Stimulated activated CD4-positive, alpha-beta T cell treated with anti-CD3 and anti-CD28 coated beads, Interleukin-2, amount 100 ng/mL, for 24 hours (primary cell): ENCODE measurements around the gene FGD5.
A peak's percentile ranks its signal among the peaks of the same experiment; 100 is the strongest.
"Not testable (repeated sequence)": the region's sequence is repeated elsewhere in the genome, so short reads cannot be mapped to it uniquely, and the experiment has no call there.

Source experiments
- DNase-seq, 2 donors: peaks; one replicate each; pipeline ENCODE4 v3.0.0-alpha.2; 2020

Gene FGD5

DNA sequence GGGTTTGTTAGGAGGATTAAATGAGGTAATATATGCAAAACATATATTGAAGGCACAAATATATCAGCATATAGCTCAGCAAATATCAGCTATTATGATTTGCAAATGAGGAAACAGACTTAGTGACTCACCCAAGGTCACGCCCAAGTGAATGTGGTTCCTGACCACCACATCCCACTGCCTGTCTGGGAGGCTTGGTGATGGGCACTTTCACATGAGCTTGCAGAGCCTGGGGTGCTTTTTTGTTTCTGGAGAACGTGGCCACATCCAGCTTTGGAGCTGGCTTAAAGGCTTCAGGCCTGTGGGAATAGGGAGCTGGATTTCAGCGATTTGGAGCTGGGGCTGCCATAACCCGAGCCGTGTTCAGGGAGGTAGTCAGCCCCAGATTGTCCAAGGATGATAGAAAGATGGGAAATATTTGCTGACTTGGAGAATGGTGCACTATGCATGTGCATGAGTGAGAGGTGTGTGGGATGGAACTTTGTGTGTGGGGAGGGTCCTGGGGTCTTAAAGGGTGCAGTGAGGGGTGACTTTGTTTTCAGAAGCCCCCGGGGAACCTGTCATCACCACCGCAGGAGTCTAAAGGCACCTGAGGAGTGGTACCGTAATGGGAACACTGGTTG is 12.0 kb upstream of the FGD5 start:
- DNase-seq = peak in 1 of 2 donors; percentile 9

DNA sequence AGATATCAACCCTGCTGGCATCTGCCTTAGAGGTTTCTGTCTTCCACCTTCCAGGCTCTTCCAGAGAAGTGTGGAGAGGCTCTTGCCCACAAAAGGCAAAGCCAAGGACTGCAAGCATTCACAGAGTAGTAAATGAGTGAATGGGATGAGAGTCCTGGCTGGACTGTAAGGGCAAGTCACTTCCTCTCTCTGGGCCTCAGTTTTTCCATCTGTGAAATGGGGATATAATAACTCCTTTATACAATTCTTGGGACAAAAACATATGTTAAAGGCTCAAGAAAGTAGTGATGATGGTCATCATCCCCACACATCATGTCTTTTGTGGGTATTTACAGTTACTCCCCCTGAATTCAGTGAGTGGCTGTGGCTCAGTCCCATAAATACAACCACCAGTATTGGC is 10.7 kb upstream of the FGD5 start:
- no peak for DNase-seq

GRCh38 chr3:14808502-14809266 is 10.1 kb upstream of the FGD5 start:
- DNase-seq = no peak

DNA sequence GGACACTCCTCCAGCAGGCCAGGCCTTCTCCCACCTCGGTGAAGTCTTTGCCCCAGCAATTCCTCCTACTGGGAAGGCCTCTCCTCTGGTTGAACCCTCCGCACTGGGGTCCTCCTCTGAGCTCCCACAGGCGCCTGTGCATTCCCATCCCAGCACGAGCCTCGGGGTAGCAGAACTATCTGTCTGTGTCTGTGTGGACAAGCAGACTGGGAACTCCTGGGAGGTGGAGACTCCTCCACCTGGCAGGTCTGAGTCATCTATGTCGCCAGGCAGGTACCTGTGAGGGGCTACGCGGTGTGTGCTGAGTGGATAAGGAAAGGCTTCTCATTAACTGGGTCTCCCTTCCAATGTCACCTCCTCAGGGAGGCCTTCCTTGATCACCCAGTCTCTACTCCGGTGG is 9.2 kb upstream of the FGD5 start:
- DNase-seq = not testable (repeated sequence)

- no peak for DNase-seq
Observed at GRCh38 chr3:14810070-14810791, 8.5 kb upstream of the FGD5 start.

- DNase-seq = no peak
Observed at GRCh38 chr3:14810801-14811661, 7.7 kb upstream of the FGD5 start.

DNA sequence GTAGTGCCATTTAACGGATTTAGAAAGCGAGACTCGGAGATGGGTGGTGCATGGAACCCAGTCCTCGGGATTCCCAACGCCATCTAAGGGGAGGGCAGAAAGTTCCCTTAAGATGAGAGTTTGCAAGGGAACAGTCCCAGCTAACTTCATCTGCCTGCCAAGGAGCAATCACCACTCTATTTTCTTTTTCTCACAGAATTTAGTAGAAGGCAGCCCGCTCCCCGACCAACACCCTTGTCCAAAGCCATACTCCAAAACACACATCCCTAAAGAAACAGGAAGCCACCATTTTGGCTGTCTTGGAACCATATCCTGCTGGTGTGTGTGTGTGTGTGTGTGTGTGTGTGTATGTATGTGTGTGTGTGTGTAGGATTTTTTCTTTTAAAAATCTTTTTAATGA is 7.1 kb upstream of the FGD5 start:
- DNase-seq = no peak

DNA sequence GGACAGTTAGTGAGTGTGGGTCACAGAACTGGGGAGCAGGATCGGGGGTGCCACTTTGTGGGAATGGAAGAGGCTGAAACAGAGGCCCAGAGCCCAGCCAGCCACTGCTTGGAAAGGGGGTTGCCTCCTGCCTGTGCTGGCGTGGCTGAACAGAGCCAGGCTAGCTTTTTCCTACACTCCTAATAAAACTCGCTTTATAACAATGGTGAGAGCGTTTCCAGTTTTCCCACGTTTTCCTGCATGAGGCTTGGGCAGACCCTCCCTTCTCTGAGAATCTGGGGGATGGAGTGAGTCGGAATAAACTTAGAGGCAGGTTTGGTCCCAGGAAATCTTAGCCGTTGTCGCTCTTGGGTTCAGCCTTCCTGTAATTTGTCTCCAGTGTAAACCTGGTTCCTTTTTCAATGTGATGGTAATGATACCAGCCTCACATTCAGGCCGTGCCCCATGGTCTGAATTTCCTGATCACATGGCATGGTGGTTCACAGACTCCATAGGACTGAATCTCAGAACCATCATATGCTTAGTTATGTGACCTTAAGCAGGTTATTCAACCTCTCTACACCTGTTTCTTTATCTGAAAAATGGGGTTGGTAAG is 6.5 kb upstream of the FGD5 start:
- no peak for DNase-seq

DNA sequence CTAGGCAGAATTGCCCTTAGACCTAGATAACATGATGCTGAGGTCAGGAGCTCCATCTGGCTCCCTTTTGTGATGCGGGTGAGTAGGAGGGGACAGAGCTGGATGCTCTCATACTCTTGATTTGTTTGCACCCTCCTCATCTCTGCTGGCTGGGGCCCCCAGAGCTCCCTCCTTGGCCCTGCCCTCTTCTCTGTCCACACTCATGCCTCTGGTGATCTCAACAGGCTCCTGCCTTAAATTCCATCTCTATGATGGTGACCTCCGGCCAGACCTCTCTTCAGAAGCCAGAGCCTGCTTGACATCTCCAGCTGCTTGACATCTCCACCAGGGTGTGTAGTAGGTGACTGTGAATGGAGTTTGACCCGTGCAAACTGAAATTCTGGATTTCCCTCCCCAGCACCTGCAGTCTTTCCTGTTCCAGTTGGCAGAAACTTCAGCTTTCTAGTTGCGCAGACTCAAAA is 4.3 kb upstream of the FGD5 start:
- DNase-seq = no peak

DNA sequence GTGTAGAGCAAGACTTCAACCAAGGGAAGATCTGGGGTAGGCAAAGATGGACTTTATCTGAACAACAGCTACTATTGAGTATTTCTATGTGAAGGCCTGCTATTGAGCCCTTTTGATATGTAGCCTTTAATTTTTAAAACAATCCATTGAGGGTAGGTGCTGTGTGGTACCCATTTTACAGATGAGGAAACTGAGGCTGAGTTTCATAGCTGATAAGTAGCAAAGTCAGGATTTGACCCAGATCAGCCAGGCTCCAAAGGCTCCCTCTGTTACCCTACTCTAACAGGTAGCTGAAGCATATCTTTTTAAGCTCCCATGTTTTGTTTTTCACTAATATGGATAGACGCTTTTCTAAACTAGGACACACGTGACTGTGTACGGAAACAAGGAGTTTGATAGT is 2.4 kb upstream of the FGD5 start:
- DNase-seq = no peak

- no peak for DNase-seq
Observed at GRCh38 chr3:14819671-14820070, 909 bp downstream of the FGD5 start.

- no peak for DNase-seq
Observed at GRCh38 chr3:14820156-14820555, 1.4 kb downstream of the FGD5 start.

DNA sequence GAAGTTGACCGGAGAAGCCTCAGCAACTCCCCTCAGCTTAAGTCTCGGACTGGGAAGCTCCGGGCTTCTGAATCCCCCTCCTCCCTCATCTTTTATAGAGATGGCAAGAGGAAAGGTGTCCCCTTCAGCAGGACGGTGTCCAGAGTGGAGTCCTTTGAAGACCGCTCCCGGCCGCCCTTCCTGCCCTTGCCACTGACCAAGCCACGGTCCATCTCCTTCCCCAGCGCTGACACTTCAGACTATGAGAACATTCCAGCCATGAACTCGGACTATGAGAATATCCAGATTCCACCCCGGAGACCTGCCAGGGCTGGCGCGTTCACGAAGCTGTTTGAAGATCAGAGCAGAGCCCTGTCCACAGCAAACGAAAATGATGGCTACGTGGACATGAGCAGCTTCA is 2.4 kb downstream of the FGD5 start:
- no peak for DNase-seq

DNA sequence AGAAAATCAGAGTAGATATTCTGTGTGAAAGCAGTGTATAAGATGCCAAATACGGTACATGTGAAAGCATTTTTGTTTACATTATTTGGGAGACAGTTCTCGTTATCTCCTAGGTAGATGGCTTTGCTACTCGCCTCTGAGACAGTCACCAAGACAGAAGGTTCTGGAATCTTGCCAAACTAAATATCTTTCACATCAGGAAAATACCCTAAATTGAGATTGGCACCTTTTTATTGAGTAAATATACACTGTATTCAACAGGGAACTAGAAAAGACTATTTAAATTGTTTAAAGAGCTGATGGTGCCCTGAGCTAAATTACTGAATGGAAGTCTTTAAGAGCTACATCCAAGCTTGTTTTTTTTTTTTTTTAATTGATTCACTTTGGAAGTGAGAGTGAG is 3.4 kb downstream of the FGD5 start:
- DNase-seq = no peak

DNA sequence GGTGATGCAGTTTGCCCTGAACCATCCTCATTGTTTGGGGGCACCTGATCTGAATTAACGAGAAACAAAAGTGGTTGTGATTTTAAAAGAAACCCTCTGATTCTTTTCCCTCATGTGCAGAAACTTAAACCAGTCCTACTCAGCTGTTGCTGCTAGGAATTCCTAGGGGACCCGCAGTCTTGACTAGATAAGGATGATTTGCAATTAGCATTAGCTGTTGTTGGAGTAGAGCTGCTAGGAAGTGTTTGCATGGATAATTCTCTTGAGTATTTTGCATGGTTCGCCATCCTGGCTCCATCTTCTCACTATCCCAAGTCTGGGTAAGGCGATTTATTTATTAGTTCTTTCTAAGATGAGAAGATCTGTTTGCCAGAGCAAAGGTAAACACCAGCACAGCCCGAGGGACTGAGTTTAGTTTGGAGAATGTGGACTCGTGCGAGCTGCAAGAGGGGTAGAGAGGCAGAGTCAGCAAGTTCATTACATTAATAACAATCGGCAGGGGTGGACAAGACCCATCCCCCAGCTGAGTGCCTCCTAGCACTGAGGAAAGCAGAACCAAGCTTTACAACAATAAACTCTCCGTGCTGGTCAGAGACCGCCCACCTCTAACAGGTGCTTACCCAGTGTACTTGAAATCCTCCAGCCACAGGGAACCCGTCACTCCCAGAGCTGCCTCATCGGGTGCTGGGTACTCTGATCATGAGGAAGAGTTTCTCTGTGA is 4.1 kb downstream of the FGD5 start:
- DNase-seq = no peak

DNA sequence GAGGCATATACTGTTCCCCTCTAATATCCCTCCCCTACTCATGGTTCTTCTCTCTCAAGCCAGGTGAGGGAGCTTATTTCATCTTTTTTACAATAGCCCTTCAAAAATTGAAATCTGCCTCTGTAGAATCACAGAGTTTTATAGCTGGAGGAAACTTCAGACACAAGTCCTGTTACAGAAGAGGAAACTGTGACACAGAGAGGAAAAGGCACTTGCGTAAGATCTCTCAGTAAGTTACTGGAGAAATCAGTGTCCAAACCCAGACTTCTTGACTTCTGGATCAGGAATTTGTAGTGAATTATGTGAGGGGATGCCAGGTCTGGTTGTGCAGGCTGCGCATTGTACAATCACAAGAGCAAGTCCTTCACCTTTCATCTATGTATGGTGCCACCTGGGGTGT is 4.6 kb downstream of the FGD5 start:
- DNase-seq = no peak

- DNase-seq = no peak
Observed at GRCh38 chr3:14823910-14824629, 5.3 kb downstream of the FGD5 start.

DNA sequence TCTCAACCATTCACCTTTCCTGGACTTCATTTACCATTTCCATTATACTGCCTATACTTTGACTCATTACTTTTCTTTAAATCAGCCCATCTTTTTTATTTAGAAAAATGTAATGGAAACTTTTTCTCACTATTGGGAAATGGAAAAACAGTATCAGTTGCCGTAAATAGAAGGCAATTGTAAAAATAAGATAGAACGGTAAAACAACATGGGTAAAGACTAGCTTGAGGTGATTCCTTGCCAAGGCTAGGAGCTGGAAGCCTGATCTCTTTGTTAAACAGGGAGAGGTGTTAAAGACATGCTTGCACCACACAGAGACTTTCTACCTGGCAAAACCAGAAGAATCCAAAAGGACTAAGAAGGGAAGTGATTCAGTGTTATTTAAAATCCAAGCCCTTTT is 5.9 kb downstream of the FGD5 start:
- no peak for DNase-seq

- DNase-seq = no peak
Observed at GRCh38 chr3:14826069-14826468, 7.3 kb downstream of the FGD5 start.

DNA sequence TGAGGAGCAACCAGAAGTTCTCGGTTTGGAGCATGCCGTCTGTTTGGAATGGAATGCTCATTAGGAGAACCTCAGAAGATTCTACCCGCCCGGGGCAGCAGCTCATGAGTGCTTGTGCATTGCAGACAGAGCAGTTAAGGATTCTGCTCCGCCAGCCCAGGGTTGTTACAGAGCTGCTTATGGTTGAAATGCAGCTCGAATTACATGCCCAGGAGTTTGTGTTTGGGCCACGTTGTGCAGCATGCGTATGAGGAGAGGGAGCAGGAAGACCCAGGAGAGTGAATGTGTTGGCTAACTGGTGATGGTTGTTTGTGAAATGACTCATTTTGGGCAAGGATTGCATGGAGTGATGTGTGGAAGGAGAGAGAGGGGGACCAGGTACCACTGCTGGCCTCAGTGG is 9.0 kb downstream of the FGD5 start:
- no peak for DNase-seq

GRCh38 chr3:14829811-14830210 is 11.0 kb downstream of the FGD5 start:
- no peak for DNase-seq
